Dedifferentiated amniotic fluid mesenchymal stem cell (primary cell): ENCODE measurements around the gene NOC2L.
A peak's percentile ranks its signal among the peaks of the same experiment; 100 is the strongest.
"Not testable (repeated sequence)": the region's sequence is repeated elsewhere in the genome, so short reads cannot be mapped to it uniquely, and the experiment has no call there.

Experiments used
- DNase-seq: peaks from one replicate; pipeline ENCODE4 v3.0.0-alpha.2; 2016; ENCODE audit errors: extremely low spot score

Gene NOC2L

DNA sequence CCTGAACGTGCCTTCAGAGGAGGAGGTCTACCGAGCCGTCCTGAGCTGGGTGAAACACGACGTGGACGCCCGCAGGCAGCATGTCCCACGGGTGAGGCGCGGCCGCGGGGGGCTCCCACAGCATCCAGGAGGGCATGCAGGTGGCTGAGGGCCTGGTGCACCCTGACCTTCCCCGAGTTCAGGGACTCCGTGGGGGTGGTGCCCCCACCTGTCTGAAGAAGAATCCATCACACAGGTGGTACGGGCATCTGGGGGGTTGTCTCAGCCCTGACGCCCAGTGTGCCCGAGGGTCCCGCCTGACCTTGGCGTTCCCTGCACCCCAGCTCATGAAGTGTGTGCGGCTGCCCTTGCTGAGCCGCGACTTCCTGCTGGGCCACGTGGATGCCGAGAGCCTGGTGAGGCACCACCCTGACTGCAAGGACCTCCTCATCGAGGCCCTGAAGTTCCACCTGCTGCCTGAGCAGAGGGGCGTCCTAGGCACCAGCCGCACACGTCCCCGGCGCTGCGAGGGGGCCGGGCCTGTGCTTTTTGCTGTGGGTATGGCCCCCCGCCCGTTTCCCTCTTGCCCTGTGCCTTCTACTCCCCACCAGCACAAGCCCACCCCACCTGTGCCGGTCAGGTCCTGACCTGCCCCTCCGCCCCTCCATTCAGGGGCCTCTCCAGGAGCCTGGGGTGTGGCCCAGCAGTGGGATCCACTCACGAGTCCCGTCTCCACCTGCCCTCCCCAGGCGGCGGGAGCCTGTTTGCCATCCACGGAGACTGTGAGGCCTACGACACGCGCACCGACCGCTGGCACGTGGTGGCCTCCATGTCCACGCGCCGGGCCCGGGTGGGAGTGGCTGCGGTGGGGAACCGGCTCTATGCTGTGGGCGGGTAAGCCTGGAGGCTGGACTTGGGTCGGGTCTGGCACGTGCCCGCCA, 3.6 kb upstream of the NOC2L start:
- no peak for DNase-seq

DNA sequence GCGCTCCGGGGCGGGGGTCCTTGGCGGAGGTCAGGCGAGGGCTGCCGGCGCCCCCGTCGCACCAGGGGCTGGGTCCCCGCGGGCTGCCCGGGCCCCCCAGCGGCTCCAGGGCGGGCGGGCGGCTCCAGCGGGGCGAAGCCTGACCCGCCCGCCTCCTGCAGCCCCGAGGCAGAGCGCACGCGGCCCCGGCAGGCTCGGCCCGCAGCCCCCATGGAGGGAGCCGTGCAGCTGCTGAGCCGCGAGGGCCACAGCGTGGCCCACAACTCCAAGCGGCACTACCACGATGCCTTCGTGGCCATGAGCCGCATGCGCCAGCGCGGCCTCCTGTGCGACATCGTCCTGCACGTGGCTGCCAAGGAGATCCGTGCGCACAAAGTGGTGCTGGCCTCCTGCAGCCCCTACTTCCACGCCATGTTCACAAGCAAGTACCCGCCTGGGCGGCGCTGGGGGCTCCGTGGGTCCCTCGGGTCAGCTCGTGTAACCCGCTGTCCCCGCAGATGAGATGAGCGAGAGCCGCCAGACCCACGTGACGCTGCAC, 2.1 kb upstream of the NOC2L start:
- no peak for DNase-seq

DNA sequence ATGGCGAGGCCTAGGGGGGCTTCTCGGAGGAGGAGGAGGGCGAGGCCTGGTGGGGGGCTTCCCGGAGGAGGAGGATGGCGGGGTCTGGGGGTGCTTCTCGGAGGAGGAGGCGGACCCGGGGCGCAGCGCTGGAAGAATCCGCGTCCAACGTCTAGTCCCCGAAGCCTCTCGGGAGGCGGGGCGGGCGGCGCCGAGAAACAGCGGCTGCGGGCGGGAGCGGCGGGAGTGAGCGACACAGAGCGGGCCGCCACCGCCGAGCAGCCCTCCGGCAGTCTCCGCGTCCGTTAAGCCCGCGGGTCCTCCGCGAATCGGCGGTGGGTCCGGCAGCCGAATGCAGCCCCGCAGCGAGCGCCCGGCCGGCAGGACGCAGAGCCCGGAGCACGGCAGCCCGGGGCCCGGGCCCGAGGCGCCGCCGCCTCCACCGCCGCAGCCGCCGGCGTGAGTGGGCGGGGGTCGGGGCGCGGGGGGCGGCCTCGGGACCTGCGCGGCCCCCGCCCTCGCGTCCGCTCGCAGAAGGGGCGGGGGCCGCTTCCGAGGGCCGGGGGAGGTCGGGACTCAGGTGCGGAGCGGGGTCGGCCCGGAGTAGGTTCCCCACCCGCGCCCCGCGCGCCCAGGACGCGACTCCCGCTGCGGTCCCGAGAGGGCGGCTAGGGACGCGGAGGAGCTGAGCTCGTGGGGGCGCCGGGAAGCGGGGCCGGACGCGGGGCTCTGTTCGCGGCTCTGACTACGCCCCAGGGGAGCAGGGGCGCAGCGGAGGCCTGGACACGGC, 1.5 kb upstream of the NOC2L start, which contains the start of gene KLHL17:
Gene KLHL17 (plus strand): TSS at position 222 of the 769 bp plus-strand sequence. CDS start 110 bp downstream, at position 332.
- DNase-seq, result peak; percentile 24

DNA sequence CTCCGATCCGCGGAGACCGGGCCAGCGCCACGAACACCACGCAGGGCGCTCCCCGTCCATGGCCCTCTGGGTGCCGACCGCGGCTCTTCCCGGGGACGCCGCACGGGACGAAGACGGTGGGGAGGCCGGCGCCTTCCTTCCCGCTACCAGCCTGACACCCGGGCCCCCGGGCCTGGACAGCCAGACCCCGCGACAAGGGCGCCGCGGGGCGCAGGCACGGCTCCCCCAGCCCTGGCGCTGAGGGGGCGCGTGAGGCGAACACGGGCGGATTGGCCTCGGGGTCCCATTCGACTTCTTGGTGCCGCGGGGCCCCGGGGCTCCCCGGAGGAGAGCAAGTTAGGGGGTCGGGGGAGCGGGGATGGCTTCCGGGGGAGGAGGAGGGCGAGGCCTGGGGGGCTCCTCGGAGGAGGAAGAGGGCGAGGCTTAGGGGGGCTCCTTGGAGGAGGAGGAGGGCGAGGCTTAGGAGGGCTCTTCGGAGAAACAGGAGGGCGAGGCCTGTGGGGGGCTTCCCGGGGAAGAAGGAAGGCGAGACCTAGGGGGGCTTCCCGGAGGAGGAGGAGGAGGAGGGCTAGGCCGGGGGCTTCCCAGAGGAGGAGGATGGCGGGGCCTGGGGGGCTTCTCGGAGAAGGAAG, 791 bp upstream of the NOC2L start:
- DNase-seq, result no peak

DNA sequence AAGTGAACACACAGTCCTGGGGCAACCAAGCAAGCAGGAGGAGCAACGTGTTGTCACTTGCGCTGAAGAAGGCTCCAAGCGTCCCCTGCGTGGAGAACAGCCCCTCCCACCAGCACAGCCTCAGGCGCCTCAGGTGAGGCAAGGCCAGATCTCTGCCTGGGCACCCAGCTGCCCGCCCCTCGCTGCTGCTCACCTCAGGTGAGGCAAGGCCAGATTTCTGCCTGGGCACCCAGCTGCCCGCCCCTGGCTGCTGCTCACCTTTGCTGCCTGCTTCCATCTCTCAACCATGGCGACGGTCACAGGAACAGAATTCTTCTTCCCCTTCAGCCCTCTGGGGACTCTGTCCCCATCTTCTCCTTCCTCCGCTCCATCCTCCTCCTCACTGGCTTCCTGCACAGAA, 2.4 kb downstream of the NOC2L start:
- no peak for DNase-seq

DNA sequence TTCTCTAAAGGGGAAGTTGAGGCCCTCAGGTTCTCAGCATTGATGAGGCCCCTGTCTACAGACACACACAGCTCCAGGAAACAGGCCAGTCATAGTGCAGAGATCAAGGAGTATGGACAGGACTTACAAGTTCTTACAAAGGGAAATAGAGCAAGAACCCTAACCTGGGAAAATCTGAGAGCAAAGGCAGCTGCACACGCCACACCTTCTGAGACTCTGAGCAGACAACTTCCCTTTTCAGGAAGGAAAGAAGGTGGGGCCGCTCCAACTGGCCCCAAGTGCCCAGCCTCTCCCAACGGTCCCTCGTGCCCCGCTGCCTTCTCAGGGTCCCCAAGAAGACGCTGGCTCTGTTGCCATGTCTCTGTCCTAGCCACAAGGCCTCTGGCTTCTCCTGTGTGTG, 3.6 kb downstream of the NOC2L start:
- no peak for DNase-seq

DNA sequence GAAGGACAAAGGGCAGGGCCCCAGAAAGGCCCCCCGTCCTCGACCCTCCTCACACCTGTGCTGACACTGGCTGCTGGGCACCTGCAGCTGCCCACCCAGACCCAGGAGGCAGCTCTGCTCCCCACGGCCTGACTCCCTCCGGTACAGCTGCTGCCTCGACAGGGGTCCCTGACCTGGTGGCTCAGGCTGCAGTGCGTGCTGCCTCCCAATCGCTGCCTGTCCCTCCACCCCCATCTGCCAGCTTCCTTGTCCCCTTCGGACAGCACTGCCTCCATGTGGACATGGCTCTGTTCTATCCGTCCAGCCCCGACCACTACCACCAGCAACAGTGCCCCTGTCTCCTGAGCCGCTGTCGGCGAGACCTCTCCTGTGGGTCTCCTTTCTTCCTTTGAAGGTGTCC, 4.1 kb downstream of the NOC2L start:
- DNase-seq, result no peak

DNA sequence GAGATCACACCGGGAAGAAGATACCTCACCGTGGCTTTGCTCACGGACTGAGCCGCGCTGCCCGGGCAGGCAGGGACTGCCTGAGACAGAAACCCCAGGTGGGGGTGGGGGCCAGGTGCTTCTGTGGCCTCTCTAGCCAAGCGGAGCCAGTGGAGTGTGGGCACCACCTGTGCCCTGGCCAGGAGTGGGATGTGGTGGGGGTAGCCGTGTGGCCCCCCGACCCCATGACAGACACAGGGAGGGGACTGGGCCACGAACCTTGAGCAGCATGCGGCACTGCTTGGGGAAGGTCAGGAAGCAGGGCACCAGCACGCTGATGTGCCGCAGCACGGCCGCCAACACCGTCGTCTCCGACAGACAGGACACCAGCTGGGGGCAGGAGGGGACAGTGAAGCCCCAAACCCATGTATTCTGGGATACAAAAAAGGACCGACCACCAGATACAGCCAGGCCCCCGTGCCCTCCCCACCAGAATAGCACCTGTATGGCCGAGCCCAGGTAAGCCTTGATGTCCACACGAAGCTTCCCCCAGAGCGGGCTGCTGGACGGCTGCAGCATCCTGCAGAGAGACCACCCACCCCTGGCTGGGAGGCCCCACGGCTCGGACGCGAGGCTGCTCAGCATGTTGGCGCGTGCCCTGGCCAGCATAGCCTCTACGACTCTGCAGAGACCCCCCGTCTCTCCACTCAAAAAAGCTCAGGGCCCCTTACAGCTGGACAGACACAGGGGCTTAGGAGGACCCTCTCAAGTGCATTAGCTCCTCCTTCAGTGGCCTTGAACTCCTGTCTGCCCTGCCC, 5.3 kb downstream of the NOC2L start:
- DNase-seq, result no peak

DNA sequence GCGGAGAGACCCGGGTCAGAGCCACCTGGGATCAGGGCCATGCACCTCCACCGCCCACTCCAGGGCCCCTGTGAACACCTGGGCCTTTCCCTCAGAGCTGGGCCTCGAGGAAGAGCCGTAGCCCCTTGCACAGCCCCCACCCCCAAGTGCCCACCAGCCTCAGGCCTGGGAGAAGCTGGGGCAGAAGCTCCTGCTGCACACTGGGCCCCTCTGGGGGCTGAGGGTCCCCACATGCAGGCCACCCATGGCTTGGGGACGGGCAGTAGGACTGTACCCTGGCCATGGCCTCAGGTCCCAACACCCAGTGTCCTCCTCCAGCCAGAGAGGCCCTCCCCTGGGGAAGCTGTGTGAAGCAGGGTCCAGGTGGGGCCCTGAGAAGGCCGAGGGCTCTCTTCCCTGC, 6.5 kb downstream of the NOC2L start:
- DNase-seq, result no peak

DNA sequence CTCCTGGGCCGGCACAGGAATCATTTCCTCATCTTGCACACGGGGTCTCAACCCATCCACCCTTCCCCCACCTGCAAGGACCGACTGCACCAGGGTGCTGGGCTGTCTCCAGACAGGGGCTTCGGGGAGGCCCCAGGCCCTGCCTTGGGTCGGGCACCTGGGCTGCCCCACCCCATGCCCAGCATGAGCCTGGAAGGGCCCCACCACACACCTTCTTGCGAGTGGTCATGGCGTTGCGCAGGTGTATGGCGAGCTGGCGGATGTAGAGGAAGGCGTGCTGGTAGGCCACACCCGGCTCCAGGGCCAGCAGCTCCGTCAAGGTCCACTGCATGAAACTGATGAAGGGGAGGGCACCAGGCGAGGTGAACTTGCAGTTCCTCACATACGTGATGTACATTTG, 6.9 kb downstream of the NOC2L start:
- no peak for DNase-seq

DNA sequence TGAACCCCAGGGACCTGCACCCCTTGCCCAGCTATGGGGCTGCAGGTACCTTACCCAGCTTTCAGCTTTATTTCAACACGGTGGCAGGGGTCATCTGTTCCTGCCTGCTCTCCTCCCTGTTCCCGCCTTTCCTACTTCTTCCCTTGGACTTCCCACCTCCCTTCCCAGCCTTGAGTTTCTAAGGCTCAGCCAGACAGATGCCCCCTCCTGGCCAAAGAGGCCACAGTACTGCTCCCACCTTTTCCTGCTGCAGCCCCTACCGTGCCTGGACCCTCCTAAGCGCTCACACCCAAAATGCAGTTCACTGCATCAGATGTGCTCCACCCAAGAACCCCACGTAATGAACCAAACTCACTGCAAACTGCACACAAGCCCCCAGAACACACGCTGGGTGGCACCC, 7.7 kb downstream of the NOC2L start:
- DNase-seq, result no peak

DNA sequence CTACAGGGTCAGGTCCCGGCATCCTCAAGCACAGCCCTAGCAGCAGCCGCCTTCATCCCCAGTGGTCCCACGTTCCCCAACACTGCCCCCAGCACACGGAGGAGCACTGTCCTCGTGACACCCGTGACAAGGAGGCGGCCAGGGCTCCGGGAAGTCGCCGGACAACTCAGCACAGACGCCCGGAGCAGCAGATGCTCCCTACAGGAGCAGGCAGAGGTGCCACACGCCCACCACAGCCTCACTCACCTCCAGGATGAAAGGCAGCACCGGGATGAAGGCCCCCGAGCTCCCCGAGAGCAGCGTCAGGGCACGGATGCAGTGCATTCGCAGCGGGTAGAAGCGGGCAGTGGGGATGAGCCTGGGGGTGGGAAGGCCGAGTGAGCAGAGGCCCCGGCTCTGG, 8.2 kb downstream of the NOC2L start:
- DNase-seq, result no peak

DNA sequence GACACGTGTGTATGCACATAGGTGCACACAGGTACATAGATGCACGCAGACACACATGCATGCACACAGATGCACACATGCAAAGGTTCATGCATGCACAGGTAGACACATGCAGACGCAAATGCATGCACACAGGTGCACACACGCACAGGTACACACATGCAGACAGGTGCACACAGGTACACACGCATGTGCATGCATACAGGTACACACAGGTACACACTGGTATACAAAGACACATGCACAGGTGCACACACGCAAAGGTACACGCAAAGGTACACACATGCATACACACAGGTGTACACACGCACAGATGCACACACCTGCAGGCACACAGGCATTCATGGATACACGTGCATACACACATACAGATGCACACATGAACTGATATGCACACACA, 8.8 kb downstream of the NOC2L start:
- no peak for DNase-seq

DNA sequence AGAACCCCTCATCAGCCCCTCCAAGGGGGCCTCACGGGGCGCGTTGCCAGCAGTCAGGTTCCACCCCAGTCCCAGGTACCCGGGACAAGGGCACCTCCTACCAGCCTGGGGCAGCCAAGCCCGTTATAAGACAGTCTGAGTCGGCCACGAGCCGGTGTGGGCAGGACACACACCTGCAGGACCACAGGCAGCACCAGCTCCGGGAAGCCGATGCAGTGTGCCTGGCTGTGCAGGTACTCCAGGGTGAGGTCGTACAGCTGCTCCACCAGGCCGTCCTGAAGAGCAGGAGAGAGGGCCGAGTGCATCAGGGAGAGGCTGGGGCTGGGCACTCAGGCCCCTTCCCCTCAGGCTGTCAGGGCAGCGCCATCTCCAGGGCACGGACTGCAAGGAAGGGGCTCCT, 11.1 kb downstream of the NOC2L start:
- DNase-seq, result no peak

DNA sequence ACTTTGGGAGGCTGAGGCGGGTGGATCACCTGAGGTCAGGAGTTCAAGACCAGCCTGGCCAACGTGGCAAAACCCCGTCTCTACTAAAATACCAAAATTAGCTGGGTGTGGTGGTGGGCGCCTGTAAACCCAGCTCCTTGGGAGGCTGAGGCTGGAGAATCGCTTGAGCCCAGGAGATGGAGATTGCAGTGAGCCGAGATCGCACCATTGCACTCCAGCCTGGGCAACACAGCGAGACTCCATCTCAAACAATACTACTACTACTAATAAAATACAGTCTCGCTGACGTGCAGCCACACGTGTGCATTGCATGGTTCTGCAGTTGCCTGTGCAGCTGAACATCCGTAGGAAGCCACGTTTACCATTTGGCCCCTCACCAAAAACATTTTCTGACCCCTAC, 12.2 kb downstream of the NOC2L start:
- DNase-seq, result not testable (repeated sequence)

DNA sequence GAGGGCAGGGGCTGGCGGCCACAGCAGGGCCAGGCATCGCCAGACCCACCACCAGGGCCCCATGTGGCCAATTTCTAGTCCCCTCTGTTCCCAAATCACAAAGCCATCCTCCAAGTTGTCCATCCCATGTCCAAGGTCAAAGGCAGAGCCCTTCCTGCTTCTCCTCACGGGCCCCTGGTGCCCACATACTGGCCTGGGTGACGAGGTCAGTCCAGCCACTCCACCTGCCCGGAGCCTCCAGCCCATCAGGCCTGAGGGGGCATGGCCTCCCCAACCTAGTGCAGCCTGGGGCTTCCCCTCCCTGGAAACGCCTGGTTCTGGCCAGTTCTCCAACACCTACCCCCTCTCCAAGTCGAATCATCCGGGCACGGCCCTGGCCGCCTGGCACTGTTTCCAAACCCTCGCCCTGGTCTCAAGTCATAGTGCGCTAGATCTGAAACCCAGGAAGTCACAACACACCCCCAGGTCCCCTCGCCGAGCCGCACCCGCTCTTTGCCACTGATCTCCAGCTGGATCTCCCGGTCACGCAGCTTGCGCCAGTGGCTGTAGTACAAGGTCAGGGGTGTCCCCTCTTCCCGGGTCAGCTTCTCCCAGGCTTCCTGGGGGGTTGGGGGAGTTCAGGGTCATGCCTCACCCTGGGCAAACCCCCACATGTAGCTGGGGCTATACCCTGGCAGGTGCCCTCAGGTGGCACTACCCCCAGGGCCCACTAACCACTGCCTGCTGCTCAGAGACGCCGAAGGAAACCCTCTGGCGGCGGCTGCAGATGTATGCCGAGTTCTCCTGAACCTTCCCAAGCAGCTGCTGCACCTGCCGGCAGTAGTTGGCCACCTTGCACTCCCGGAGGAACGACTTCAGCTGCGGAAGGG, 13.1 kb downstream of the NOC2L start:
- DNase-seq, result no peak

DNA sequence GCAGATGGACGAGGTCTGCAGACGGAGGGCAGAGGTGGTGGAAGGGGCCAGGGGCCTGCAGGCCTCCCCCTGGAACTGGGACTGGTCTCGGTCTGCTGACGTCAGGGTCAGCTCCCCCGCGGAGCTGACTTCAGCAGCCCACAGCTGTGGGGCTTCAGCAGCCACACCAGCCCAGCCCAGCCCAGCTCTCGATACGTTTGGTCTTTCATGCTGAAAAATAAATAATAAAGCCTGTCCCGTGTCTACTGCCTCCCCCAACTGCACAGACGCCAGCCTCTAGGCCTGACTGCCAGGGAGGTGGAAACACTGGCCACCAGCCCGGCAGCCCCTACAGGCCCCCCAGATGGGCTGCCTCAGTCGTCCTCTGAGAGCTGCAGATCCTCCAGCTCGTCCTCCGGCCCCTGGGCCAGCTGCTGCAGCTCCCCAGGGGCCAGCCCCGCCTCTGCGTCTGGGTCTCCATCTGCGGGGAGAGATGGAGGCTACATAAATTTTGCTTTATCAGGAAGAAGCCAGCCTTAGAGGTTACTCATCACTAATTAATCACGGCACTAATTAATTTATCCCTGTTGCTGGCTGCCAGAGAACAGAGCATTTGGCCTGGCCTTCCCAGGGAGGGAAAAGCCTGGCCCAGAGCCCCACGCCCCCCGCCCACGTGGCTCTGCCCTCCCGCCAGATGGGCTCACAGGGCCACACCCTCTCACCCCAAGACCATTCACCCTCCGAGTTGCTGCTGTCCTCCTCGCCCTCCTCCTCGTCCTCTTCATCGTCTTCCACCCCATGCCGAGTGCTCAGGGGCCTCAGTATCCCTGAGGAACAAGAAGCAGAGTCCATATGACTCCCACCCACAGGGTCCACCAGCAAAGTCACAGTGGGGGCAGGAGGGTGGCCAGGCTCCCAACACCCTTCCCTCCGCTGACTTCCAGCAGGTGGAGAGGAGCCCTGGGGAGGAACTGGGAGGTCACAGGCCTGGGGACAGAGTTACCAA, 14.4 kb downstream of the NOC2L start:
- DNase-seq, result no peak

DNA sequence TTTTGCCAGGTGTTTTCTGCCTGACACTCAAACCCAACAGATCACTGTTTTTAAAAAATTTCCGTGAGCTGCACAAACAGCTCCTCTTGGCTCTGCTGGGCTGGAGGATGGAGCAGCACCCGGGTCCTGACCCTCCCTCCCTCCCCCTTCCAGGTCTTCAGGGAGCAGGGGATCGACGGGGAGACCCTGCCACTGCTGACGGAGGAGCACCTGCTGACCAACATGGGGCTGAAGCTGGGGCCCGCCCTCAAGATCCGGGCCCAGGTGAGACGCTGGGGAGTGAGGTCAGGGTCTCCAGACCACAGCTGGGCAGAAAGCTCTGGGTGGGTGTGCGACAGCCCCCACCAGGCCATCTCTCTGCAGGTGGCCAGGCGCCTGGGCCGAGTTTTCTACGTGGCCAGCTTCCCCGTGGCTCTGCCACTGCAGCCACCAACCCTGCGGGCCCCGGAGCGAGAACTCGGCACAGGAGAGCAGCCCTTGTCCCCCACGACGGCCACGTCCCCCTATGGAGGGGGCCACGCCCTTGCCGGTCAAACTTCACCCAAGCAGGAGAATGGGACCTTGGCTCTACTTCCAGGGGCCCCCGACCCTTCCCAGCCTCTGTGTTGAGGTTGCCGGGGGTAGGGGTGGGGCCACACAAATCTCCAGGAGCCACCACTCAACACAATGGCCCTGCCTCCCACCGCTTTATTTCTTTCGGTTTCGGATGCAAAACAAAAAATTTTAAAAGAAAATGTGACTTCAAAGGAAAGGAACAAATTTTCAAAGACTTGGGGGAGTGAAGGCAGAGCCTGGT, 15.3 kb downstream of the NOC2L start:
- DNase-seq, result no peak
